HG02798 (cell line): ENCODE results near the gene COMMD10.

ENCODE experiments used
- ATAC-seq: cut with Tn5 transposase; IDR thresholded peaks from one replicate; pipeline ENCODE4 v1.9.1; 2021; ENCODE audit warnings: mild to moderate bottlenecking; ENCODE audit not compliant: unreplicated experiment, poor library complexity

The COMMD10 gene

DNA sequence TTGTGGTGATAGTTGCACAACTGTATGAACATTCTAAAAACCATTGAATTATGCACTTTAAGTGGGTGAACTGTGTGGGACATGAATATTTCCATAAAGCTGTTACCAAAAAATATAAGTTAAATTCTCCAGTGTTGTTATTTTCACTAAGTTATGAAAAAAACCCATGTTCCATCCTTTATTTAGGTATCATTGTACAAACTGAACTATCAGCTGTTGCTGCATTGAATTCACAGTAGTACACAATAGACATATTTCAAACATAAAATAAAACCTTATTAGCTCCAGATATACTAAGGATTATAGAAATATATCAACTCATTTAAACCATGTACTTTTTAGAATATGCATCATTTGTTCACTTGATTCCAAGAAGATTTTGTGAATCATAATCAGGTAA is 192.1 kb downstream of the COMMD10 start:
- no peak for ATAC-seq

DNA sequence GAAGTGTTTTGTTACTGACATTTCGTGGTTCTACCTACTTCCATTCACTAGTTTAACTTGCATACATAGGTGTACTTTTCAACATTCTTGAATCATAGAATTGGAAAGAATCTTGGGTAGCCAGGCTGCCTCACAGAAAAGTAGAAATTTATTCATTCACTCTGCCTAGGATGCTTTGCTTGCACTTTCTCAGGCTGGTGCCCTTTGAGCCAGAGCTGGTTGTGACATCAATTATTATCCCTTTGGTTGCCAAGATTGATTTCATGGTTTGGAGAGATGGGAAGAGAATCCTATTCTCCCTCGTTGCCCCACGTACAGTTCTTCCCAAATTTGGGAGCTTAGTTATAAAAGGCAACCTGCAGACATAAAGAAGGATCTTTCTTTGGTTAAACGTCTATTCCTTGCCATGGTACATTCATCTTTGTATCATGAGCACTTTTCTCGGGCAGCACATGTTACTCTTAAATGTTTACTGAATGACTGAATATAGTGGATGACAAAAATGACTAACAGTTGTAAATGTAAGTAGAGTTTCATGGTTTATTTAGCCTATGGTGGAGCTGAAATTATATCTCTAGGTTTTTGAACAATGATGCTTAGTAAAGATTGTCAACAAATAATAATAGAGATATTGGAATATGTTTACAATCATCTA is 195.5 kb downstream of the COMMD10 start:
- no peak for ATAC-seq

DNA sequence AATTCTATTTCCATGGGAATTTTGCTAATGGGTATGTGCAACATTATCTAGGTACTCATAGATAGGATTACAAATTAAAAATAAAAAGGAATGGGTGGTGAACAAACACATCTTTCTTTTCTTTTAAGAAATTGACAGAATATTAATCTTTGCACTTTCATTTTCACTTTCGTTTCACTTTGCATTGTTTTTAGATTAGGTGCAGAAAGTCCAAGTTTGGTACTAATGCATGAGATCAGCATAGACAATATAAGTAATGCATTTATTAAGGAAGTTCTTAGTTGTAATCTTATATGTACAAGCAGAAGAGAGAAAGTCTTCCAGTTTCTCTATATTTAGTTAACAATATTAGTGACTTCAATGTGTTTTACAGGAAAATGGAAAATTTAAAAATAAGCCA is 196.5 kb downstream of the COMMD10 start:
- ATAC-seq: no peak

DNA sequence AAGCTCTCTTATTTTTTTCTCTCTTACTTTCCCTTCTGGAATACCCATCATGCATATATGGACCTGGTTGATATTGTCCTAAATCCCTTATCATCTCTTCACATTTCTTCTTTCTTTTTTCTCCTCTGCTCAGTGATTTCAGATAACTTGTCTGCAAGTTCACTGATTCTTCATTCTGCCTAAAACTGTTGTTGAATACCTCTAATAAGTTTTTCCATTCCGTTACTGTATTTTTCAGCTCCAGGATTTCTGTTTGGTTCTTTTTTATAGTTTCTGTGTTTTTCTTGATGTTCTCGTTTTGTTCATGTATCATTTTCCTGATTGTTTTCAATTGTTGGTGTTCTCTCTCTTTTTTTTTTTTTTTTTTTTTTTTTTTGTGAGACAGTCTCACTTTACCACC is 203.7 kb downstream of the COMMD10 start:
- no peak for ATAC-seq

GRCh38 chr5:116289276-116289675 is 204.5 kb downstream of the COMMD10 start:
- no peak for ATAC-seq

GRCh38 chr5:116291271-116291670 is 206.4 kb downstream of the COMMD10 start:
- no peak for ATAC-seq

DNA sequence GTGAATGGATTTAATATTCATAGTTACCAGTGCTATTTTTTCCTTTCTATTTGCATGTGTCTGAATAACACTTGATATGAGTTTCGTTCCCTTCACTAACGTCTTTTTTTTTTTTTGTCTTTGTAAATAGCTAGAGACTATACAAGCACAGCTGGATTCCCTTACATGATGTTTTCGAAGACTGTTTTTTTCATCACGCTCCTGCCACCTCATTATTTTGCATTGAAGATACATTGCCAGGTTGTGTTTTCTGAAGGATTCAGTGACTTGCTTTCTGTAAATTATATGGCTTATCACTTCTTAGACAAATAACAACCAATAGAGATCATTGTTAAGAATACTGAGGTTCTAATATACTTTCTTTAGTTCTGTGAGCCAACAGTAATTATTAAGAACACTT is 207.5 kb downstream of the COMMD10 start:
- no peak for ATAC-seq

DNA sequence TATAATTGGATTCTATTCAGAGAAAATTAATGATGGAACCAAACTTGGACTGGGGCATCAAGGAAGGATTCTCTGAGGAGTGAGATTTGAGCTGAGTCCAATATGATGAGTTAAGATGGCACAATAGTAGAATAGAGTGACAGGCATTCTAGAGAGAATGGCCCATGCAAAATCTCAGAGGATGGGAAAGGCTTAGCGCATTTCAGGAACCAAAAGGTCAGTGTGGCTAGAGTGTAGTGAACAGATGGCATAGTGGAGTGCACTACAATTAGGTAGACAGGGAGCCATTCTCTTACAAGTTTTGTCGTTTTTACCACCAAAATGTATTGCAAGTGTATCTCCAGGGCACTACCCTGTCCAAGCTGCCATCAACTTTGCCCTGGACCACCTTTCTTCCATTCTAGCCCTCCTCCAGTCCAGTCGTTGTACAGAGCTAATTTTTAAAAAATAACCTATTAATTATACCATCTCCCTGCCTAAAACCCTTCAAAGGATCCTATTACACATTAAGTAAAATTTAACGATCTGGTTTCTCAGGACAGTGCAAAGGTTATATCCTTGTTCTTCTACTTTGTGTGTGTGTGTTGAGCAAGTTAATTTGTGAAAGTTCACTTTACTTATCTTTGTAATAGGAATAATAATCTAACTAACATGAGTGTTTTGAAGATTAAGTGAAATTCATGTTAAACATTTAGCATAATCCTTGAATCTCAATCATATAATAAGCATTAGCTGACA is 211.7 kb downstream of the COMMD10 start:
- no peak for ATAC-seq

- no peak for ATAC-seq
These were observed 212.5 kb downstream of the COMMD10 start for GRCh38 chr5:116297296-116297814.

- no peak for ATAC-seq
These were observed 215.2 kb downstream of the COMMD10 start for GRCh38 chr5:116299746-116300640.

DNA sequence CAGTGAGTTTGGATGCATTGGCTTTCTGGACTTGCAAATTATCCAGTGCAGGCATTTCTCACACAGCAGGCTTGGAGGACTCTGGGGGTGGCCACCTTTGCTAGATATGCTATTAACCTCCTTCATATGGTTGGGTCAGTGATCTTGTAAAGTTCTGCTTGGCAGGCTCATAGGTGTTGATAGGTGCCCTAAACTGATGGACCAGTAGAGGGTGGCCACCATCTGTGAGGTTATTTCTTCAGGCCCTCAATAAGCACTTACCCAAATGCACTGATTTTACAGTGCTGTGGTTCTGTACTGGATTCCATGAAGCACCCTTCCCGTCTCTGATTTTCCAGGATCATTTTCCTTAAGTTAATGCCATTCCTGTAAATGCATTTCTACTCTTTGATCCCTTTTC is 216.3 kb downstream of the COMMD10 start:
- no peak for ATAC-seq

DNA sequence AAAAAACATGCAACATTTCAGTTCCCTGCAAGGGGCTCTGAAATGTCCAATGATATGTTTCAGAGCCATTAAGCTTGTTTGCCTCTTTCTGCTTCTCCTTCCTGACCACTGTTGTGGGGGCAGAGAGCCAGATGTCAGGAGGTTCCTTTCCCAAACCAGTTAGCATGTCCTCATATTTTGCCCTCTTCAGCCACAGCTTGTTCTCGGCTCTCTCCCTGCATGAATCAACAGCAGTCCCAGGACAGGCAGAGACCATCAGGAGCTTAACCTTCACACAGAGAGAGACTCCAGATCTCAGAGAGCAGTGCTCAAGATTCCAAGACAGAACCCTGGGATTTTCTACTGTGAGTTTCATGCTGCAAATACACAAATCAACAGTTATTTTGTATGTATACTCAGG is 218.5 kb downstream of the COMMD10 start:
- no peak for ATAC-seq

DNA sequence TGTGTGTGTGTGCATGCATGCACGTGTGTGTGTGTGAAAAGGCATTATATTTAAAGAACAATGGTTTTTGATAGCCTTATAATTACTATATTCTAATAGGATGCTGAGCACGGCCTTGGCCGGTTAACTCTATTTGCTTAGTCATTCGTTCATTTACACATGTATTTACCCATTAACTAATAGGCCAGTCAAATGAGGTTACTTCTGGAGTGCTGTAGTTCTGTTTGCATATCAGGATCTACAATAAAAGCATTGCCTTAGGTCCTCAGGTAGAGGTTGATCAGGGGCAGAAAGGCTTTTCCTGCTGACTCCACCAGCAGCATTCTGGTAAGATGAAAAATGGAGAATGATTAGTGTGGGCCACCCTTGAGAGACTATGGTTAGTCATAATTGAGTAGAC is 219.0 kb downstream of the COMMD10 start:
- ATAC-seq: no peak

DNA sequence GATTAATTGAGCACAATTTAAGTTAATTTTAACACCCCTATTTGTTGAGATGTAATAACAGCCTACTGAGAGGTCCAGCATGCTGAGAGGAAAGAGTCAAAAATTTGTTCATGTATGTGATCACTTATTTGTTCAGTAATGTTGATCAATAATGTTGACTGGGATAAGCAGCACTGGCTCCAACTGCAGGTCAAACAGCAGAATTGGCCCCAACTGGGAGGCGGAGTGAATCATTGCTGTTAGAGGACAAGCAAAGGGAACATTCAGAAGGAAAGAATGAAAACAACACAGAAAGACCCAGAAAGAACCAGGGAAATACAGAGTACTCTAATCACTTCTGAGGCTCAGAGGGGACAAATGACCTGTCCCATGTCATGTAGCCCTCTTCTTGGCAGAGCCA is 221.1 kb downstream of the COMMD10 start:
- no peak for ATAC-seq

DNA sequence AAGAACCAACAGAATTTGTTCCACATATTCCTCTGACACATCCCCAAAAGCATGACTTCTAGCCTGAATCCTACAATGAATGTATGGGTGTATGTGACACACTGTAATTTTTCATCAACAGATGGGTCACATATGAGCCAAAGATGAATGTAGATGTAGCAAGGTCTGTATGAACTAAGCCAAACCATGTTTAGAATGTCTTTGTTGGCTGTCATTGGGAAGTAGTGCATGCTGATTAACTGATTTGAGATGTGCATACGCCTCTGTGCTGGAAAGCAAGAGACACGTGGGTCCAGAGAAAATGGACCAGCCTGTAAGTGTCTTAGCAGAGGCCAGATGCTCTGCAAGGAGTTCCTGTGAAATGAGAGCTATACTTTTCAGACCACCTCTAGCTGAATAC is 222.0 kb downstream of the COMMD10 start:
- ATAC-seq: no peak

DNA sequence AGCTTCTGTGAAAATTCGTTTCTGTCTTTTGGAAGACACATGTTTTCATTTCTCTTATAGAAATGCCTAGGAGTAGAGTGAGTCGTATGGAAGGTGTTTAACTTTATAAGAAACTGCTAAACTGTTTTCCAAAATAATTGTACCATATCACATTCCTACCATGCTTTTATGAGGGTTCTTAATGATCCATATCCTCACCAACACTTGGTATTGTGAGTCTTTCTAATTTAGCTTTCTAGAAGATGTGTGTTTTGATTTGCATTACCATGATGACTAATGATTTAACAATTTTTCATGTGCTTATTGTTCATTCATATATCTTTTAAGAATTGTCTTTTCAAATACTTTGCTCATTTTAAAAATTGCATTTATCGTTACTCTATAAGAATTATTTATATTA is 223.6 kb downstream of the COMMD10 start:
- no peak for ATAC-seq

GRCh38 chr5:116313366-116313765 is 228.5 kb downstream of the COMMD10 start:
- no peak for ATAC-seq

GRCh38 chr5:116315531-116315930 is 230.7 kb downstream of the COMMD10 start:
- ATAC-seq: no peak

GRCh38 chr5:116318091-116318854 is 233.4 kb downstream of the COMMD10 start:
- no peak for ATAC-seq

DNA sequence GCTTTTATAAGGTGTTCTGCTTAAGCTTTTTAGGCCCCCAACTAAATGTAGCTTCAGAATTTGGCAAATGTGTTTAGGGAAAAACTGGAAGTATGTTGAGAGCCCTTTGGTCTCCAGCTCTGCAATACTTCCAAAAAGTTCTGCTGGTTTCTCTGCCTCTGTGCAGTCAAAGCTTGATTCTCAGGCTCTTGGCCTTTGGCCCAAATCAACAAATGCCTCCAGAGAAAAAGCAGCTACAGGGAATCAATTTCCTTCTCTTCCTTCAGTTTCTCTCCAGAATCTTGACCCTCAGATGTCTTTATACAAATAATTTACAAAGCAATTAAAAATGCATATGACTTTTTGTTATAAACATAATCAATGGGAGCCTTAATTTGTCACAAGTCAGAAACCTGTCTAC is 235.7 kb downstream of the COMMD10 start:
- ATAC-seq: no peak
